GM19193 (cell line): ENCODE results near the gene FAM13A.

Source experiments
- POLR2A ChIP-seq: IDR thresholded peaks from 4 replicates; pipeline ENCODE4 v1.6.1; 2011; ENCODE audit not compliant: insufficient read depth, insufficient read length; ENCODE audit errors: extremely low read depth

The FAM13A gene

GRCh38 chr4:88791274-88791673 is 265.7 kb downstream of the FAM13A start:
- TF ChIP-seq POLR2A: no peak

- TF ChIP-seq POLR2A: no peak
Measured at GRCh38 chr4:88788895-88789294, 268.1 kb downstream of the FAM13A start.

GRCh38 chr4:88788424-88788823 is 268.6 kb downstream of the FAM13A start:
- no peak for TF ChIP-seq POLR2A

GRCh38 chr4:88786011-88786410 is 271.0 kb downstream of the FAM13A start:
- no peak for TF ChIP-seq POLR2A

GRCh38 chr4:88780389-88780788 is 276.6 kb downstream of the FAM13A start:
- no peak for TF ChIP-seq POLR2A

GRCh38 chr4:88779431-88779830 is 277.6 kb downstream of the FAM13A start:
- TF ChIP-seq POLR2A: no peak

- no peak for TF ChIP-seq POLR2A
Measured at GRCh38 chr4:88775529-88775928, 281.5 kb downstream of the FAM13A start.

GRCh38 chr4:88775026-88775425 is 282.0 kb downstream of the FAM13A start:
- no peak for TF ChIP-seq POLR2A

GRCh38 chr4:88771883-88772450 is 285.0 kb downstream of the FAM13A start:
- no peak for TF ChIP-seq POLR2A

- TF ChIP-seq POLR2A: no peak
Measured at GRCh38 chr4:88765729-88766128, 291.3 kb downstream of the FAM13A start.

- TF ChIP-seq POLR2A: no peak
Measured at GRCh38 chr4:88763075-88763474, 293.9 kb downstream of the FAM13A start.

GRCh38 chr4:88761861-88762523 is 295.0 kb downstream of the FAM13A start:
- TF ChIP-seq POLR2A: no peak

- TF ChIP-seq POLR2A: no peak
Measured at GRCh38 chr4:88761342-88761741, 295.6 kb downstream of the FAM13A start.

- no peak for TF ChIP-seq POLR2A
Measured at GRCh38 chr4:88759895-88760290, 297.1 kb downstream of the FAM13A start.

- no peak for TF ChIP-seq POLR2A
Measured at GRCh38 chr4:88759039-88759894, 297.7 kb downstream of the FAM13A start.

- no peak for TF ChIP-seq POLR2A
Measured at GRCh38 chr4:88758264-88758663, 298.7 kb downstream of the FAM13A start.
